GM19240 (cell line): ENCODE measurements around the gene PAIP2B.
"Not testable (repeated sequence)": the region's sequence is repeated elsewhere in the genome, so short reads cannot be mapped to it uniquely, and the experiment has no call there.

Source experiments
- DNase-seq: peaks from one replicate; pipeline ENCODE4 v3.0.0; 2011; ENCODE audit warnings: low spot score; ENCODE audit not compliant: insufficient read length

The PAIP2B gene

GRCh38 chr2:71226965-71227560 lies at the start of gene PAIP2B:
Gene PAIP2B, minus strand, starts transcription at chr2:71227103. Its CDS starts 24,514 bp downstream, at chr2:71202589.
- DNase-seq: peak; percentile 67

GRCh38 chr2:71275939-71276310 lies 49.0 kb upstream of the PAIP2B start:
- no peak for DNase-seq

GRCh38 chr2:71269511-71270090 lies 42.7 kb upstream of the PAIP2B start:
- no peak for DNase-seq

GRCh38 chr2:71263386-71263785 lies 36.5 kb upstream of the PAIP2B start:
- DNase-seq: no peak

GRCh38 chr2:71261534-71261933 lies 34.6 kb upstream of the PAIP2B start:
- no peak for DNase-seq

- DNase-seq: no peak
Measured at GRCh38 chr2:71256421-71256820, 29.5 kb upstream of the PAIP2B start.

- no peak for DNase-seq
Measured at GRCh38 chr2:71254776-71255175, 27.9 kb upstream of the PAIP2B start.

GRCh38 chr2:71254078-71254477 lies 27.2 kb upstream of the PAIP2B start:
- no peak for DNase-seq

- no peak for DNase-seq
Measured at GRCh38 chr2:71253476-71253875, 26.6 kb upstream of the PAIP2B start.

- no peak for DNase-seq
Measured at GRCh38 chr2:71252862-71253261, 26.0 kb upstream of the PAIP2B start.

- DNase-seq: no peak
Measured at GRCh38 chr2:71250935-71251334, 24.0 kb upstream of the PAIP2B start.

GRCh38 chr2:71244302-71244660 lies 17.4 kb upstream of the PAIP2B start:
- no peak for DNase-seq

GRCh38 chr2:71243634-71244301 lies 16.9 kb upstream of the PAIP2B start:
- no peak for DNase-seq

- DNase-seq: no peak
Measured at GRCh38 chr2:71240794-71241193, 13.9 kb upstream of the PAIP2B start.

- no peak for DNase-seq
Measured at GRCh38 chr2:71238089-71238488, 11.2 kb upstream of the PAIP2B start.

- DNase-seq: no peak
Measured at GRCh38 chr2:71235930-71236587, 9.2 kb upstream of the PAIP2B start.

GRCh38 chr2:71233072-71233471 lies 6.2 kb upstream of the PAIP2B start:
- DNase-seq: not testable (repeated sequence)

GRCh38 chr2:71226096-71226964 lies 573 bp downstream of the PAIP2B start:
- no peak for DNase-seq

GRCh38 chr2:71224935-71225334 lies 2.0 kb downstream of the PAIP2B start:
- no peak for DNase-seq

- DNase-seq: no peak
Measured at GRCh38 chr2:71224457-71224856, 2.4 kb downstream of the PAIP2B start.

GRCh38 chr2:71223767-71224333 lies 3.1 kb downstream of the PAIP2B start:
- DNase-seq: no peak
